HG03469 (cell line): ENCODE results near the gene SLC19A2.
"Not testable (repeated sequence)": the region's sequence is repeated elsewhere in the genome, so short reads cannot be mapped to it uniquely, and the experiment has no call there.

ENCODE experiments used
- ATAC-seq: cut with Tn5 transposase; IDR thresholded peaks from one replicate; pipeline ENCODE4 v1.9.1; 2021; ENCODE audit warnings: mild to moderate bottlenecking, moderate library complexity, moderate number of reproducible peaks; ENCODE audit not compliant: unreplicated experiment

SLC19A2 gene

DNA sequence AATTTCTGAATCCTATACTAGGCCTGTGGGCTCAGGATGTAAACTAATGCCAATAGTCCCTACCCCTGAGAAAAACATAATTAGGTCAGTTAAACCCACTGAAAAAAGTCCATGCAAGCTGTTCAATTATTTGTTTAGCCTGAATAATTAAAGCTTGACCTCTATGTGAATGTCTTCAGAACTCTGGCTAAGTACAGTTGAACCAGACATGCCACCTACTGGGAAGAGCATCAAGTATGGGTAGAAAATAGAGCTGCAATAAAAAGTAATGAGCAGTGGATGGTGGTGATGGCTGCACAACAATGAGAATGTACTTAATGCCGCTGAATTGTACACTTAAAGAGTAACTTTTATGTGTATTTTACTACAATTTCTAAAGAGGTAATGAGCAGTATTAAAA lies 23.6 kb upstream of the SLC19A2 start:
- no peak for ATAC-seq

DNA sequence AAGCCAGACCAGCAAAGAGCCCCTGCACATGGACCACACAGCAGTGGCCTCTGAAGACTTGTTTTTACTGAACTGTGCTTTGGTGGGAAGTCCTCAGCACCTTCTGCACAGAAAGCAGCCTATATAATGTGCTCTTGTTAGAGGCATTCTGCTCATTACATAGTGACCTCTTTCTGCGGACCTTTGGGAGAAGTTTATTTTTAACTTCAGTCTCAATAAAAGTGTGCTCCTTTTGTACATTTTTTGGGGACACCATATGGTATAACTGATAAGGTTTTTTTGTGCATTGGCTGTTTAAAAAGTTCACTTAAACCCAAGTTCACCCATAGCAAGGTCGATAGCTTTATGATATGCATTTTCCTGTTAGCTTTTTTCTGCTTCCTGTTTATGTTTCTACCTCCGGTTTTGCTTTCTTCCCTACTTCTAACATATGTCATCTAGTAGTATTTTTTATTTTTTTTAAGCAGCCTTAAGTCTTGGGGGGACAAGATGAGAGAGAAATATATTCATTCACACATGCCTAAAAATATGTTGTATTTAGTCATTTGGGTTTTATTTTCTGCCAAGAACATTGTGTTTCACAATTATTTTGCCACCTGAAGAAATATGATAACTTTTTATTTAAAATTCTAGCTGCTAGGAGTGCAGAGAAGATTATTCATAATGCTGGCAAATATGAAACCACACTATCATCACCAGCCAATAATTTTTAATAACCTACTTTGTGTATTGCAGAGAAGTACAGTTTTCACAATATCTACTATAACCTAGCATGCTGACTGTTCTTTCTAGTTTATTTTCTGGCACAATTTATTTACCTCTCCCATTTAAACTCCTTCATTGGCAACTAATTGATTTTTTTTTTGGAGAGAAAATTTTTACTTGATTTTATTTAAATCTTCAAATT lies 22.9 kb upstream of the SLC19A2 start:
- no peak for ATAC-seq

DNA sequence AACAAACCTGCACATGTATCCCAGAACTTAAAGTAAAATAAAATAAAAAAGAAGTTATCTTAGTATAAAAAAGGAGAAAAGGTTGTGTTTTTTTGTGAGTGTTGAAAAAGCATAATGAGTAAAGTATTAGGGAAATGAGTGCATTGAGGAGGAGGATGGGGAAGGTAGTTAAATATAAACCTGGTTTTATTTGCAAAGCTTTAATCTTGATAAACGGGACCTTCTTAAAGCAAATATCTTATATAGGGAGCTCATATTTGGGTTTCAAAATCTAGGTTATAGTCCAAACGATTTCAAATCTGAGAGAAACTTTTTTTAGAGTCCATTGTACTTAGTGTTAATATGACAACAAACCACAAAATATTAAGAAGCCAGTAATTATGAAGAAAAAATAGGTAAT lies 21.7 kb upstream of the SLC19A2 start:
- no peak for ATAC-seq

DNA sequence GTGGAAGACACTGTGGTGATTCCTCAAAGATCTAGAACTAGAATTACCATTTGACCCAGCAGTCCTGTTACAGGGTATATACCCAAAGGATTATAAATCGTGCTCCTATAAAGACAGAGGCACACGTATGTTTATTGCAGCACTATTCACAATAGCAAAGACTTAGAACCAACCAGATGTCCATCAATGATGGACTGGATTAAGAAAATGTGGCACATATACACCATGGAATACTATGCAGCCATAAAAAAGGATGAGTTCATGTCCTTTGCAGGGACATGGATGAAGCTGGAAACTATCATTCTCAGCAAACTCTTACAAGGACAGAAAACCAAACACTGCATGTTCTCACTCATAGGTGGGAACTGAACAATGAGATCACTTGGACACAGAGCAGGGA lies 17.9 kb upstream of the SLC19A2 start:
- ATAC-seq: not testable (repeated sequence)

DNA sequence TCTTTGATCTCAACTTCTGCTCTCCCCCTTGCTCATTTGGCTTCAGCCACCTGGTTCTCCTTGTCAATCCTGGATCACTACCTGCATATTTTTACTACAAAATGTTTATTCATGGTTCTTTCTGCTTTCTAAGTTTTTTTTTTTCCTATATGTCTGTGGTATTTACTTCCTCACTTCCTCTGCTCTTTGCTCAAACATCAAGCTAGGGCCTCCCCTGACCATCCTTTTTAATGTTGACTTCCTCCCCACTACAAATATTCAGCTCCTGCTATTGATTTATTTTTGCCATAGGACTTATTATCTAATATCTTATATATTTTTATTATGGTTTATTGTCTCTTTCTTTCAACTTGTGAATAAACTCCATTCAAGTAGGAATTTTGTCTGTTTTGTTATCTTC lies 14.1 kb upstream of the SLC19A2 start:
- no peak for ATAC-seq

DNA sequence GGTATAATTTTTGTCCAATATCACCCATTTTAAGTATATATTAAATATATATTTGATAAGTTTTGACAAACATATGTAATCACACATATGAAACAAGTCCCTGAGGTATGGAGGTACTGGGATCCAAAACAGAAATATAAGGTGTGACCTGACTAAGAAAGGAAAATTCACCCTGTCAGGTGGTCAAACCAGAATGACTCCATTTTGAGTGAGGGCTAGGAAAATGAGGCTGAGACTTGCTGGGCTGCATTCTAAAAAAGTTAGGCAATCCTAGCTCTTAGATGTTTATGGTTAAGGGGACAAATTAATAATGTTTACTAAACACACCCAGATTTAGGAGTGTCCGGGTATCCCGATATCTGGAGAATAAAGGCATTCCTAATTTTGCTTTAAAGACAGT lies 11.6 kb upstream of the SLC19A2 start:
- no peak for ATAC-seq

DNA sequence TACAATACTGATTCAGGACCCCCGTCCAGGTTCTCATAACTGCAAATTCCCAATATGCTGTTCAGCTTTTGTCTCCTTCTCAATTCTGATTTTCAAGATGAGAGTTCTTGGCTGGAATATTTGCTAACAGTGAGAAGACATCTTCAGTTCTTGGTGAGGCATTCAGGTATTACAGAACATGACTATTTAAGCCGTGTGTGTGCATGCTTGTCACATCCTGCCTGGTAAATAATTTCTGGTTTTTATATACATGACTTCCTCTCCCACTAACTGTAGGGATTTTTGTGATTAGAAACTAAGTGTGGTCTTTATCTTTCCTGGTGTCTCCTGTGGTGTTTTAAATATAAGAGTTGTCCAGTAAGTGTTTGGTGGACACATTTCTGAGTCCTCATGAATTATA lies 10.2 kb upstream of the SLC19A2 start:
- ATAC-seq: no peak

DNA sequence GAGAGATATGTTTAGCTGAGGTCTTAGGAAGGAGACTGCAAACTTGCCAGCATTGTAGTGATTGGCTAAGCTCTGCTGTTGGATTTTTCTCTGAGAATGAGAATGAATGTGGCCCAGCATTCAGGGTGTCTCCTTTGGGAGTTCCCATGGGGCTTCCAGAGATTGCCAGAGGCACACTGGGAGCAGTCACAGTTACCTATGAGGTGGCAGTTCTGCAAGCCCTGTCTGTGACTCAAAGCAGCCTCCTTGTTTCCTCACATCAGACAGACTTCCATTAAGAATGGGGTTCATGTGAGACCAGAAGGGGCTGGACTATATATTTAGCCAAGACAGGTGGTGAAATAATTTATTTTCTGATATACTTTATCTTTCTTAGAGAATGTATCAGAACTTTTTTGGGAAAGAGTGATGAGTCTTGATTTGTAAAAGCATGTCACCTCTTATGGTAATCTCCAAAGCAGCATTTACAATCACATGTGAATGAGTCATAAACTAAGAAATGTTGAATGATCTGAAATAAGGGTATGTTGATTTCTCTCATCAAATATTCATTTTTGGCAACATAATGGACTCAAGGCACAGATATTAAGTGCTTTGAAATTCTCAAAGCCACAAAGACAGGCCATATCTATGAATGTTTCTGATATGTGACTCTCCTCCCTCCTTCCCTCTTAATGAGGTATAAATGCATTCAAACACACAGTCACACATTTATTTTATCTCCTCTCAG lies 9.5 kb upstream of the SLC19A2 start:
- no peak for ATAC-seq

DNA sequence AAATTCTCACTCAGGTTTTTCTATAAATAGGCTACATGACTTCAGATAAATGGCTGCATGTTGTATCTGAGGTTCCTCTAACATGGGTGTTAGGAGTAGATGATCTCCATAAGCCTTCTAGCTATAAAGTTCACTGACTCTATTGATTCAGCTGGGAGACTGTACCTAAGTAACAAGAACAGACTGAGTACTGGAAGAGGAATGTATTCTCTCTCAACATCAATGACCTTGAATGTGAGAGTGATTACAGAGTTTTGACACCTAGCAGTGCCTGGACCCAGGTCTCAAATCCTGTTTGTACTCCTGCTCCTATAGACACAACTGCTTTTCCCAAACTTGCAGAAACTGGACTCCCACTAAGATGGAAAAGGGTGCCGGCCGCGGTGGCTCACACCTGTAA lies 8.6 kb upstream of the SLC19A2 start:
- no peak for ATAC-seq

DNA sequence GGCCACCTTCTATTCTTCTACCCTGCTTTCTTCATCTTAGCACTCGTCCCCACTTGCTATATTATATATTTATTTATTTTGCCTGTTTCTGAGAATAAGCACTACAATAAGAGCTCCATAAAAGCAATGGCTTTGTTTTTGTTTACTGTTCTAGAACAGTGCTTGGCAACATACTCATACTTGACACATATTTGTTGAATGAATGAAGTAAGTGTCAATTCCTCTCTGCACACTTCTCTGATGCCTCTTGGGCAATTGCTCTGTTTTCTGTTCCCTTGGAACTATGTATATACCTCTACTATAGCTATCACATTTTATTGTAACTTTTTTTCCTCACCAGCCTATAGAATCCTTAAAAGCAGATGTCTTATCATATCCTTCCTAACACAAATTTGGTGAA lies 7.5 kb upstream of the SLC19A2 start:
- ATAC-seq: no peak

DNA sequence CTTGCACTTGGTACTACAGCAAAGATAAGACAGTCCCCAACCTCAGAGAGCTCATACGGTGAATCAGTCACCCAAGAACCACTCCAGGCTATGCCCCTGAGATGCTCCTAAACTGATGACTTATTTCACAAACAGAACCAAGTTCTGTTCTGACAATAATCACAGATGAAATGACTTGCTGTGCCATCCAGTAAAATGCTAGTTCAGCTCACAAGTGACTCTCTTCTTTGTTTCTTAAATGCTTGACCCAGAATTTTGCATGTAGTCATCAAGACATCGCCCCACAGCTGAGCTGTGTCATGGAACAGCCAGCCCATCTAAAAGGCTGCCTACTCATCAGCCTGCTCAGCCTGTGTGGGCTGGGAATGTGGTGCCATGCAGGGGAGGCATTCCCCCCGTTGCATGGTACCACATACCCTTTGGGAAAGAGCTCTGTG lies 6.1 kb upstream of the SLC19A2 start:
- no peak for ATAC-seq

DNA sequence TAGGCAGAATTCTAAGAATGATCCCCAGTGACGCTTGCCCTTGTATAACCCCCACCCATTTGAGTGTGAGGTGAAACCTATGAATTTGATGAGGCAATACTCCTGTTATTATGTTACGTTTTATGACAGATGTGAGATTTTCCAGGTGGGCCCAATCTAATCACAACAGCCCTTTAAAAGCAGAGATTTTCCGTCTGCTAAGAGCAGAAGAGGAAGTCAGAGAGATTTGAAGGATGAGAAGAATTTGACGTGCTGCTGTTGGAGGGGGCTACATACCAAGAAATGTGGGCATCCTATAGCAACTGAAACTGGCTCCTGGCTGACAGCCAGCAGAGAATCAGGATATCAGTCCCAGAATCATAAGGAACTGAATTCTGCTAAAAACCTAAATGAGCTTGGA lies 2.4 kb upstream of the SLC19A2 start:
- ATAC-seq: no peak

DNA sequence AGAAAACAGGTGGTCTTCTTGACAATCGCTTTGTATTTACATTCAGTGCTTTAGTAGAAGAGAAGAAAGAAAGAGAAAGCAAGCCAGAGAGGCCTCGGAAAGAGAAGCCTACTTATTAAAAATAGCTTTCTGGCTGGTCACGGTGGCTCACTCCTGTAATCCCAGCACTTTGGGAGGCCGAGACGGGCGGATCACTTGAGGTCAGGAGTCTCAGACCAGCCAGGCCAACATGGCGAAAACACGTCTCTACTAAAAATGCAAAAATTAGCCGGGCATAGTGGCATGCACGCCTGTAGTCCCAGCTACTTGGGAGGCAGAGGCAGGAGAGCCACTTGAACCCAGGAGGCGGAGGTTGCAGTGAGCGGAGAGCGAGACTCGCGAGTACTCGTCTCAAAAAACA lies 1.8 kb upstream of the SLC19A2 start:
- ATAC-seq: no peak

DNA sequence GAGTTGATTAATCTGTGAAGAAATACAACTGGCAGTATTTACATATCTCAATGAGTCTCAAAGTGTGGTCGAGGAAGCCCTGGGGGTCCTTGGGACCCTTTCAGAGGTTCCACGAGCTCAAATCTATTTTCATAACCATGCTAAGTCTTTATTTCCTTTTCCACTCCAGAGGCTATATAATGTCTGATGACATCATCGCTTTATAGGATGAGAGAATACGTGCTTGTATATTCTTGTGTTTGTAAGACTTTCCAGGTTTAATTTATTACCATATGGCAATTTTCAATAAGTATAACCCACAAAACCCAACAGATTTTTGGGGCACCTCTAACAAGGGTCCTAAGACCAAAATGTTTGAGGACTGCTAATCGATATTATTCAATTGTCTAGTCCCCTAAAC lies 1.4 kb upstream of the SLC19A2 start:
- no peak for ATAC-seq

DNA sequence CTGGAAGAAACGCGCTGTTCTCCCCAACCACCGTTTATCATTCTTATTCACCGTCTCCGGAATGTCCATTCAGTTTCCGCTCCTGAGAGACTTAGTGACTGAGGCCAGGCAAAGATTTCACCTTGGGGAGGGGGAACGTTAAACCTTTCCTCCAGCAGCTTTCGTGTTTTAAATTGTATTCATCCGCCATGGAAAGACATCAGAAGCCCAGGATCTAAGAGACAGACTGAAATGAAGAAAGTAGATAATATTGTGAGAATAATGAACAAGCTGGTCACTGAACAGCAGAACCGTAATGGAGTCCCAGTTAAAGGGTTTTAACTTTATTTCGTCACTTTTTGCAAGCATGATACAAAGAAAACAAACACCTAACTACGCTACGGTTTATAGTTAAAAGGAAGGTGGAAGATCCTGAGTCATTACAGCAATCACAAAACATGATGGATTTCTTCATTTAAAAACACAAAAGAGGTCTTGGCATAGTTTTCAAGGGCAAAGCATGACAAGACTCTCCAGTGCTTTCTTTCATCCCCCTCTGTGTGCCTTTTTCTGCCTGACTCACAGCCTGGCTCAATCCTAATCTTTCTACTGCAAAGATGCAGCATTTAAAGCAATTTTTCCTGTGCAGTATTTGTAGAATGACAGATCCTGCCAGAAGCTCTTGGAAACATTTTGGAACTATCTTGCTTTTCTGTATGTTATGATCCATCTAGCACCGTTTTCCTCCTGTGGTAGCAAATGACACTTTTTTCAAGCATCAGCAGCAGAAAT lies 722 bp upstream of the SLC19A2 start:
- no peak for ATAC-seq

DNA sequence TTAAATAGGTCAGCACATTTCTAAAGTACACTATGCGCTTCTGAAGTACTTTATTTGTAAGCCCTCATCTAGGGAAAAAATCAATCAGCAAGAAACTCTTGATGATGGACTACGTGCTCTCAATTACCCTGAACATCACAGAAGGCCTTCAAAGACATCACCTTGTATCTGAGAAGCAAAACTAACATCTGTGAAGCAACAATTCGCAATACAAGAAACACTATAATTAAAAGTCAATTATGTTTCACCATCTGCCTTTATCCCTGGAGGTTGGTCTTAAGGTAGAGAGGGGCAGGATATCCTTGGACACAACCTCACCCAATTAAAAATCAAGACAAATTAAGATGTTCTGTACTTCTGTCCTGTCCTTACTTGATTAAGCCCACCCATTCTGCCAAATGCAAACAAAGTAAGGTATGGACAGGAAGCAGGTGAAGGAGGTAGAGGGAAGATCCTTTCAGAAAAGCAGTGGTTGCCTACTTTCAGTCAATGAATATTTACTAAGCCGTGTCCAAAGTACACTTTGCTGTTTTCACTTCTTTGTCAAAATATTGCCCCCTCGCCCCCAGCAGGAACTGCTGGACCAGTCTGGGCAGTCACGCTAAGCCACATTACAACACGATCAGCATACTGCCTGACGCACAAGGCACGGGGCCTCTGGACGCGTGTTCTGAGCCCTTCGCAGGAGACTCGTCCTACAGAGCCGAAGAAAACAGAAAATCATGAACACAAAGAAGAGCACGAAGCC lies 887 bp downstream of the SLC19A2 start:
- ATAC-seq: peak; percentile 10

DNA sequence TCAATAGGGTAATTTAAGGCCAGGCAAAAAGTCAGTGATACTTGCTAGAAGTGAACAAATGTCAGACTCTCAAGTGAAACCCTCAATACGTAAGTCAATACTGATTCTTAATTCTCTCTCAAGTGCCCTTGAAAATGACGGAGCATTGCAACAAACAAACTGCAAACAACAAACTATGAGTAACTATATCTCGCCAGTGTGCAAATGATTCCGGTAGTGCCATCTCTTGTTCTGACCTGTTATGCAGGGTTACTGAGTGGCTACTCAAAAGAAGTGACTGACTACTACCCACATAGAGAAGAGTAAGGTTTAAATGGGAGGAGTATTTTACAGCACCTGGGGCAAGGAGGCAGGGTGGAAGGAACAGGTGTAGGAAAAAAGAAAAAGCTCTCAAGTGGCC lies 1.6 kb downstream of the SLC19A2 start:
- ATAC-seq: no peak

DNA sequence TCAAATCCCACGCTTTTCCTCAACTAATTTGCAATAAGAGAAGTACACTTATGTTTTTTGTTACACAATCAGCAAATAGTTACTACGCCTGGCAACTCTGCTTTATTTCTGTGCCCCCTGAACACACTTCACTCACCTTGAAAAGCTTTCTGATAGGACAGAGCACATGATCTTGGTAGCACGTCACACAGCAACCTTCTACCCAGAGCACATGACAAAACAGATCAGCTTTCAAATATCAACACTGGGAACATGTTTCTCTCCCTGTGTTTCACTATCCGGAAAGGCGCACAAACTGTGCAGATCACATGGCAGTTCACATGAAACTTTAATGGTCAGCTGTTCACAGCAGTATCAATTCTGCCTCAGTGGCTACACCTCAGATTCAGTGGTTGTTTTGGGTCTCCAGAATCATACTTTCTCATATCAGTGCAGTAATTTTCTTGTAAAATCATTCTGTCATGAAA lies 2.2 kb downstream of the SLC19A2 start:
- no peak for ATAC-seq

DNA sequence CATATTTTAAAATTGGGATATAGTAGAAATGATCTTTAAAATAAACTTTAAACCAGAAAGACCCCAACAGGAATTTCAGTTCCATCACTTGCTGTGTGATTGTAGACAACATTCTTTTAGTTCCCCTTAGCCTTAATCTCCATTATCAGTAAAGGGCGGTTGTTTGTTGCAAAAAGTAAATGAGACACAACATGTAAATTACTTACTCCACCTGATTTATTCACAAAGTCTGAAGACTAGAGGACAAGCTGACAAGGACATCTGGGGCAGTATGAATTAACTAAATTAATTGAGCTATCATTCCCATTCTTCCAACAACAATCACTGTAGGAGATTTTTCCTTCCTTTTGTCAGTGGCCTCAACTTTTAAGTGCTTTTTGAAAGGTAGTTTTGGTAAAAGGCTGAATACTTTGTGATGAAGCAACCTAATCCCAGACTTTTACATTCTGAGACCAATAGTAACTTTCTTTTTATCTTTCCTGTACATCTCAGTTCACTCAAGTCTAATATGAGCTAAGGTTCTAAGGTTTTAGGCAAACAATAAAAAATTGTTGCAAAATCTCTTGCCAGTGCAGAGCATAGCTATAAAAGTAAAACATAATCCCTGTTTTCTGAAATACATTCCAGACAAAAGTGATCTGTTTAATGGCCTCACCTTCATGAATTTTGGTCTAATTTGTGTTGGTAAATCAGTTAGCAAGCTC lies 6.2 kb downstream of the SLC19A2 start:
- no peak for ATAC-seq

DNA sequence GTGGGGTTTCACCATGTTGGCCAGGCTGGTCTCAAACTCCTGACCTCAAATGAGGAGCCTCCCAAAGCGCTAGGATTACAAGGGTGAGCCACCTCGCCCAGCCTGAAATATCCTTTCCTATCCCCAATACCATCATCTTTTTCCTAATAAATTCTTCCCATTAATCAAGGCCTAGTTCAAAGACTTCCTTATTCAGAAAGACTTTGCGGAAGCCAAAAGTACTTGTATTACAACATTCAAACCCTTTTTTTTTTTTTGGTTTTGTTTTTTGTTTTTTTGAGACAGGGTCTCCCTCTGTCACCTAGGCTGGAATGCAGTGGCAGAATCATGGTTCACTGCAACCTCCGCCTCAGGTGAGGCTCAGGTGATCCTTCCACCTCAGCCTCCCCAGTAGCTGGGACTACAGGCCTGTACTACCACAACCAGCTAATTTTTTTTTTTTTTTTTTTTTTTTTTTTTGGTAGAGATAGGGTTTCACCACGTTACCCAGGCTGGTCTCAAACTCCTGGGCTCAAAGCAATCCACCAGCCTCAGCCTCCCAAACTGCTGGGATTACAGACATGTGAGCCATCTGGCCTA lies 7.6 kb downstream of the SLC19A2 start:
- ATAC-seq: no peak
